ENCODE data around the gene DDX28. TPM values are rescaled to one million over a fixed set of nuclear protein-coding genes. Genes with fewer than 3 reads are reported as not detected.

The DDX28 gene
- total and polyA plus RNA-seq, 10 of the 15 experiments (the other 5 are each of a cell fraction or from before 2014, with no cell fraction given) = 3.6 to 40.4 (median 20.0) TPM

DNA sequence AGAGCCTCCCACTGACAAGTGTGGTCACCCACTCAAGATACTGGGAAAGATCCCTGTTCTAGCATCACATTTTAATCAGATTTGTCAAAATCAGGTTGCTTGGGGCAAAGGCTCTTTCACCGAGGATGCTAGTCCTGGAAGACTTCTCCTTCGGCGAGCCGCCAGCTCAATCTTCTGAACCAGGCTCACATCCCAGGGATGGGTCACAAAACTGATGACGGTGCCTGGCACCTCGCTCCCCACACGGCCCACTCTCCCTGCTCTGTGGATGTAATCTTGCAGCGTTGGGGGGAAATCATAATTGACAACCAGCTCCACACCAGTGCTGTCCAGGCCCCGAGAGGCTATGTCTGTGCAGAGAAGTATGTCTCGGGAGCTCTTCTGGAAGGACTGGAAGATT is 1.5 kb downstream of the DDX28 start:
- peak overlapping the region; percentile 32 for H3K9ac ChIP-seq (ENCODE audit: control insufficient read depth, insufficient read depth, low read length)

More for the DNA sequence above, 1.5 kb downstream of the DDX28 start:
- DNase-seq (ENCODE audit: low read depth, low spot score) (no peak), FAIRE-seq (no peak), ATAC-seq (no peak)
- no peaks in the 10 kb centered on the region for H3K27me3 ChIP-seq (replicated peaks in 1 of 2; ENCODE audit: control insufficient read depth in 2 of 2, insufficient read depth in 2 of 2, low read length in 1 of 2)
- peaks cover 11% of the 10 kb centered on the region for H3K4me1 ChIP-seq (ENCODE audit: control insufficient read depth, insufficient read depth, low read length)
- H3K27ac ChIP-seq (ENCODE audit: control insufficient read depth, insufficient read depth) = no peak overlapping the region
- no peaks in the 10 kb centered on the region for H3K9me3 ChIP-seq (replicated peaks; ENCODE audit: control insufficient read depth, insufficient read depth, low read length)
- H3K4me3 ChIP-seq = peak overlapping the region; percentile 99; the same call in 1 of the 2 replicates
- no TSS peak for BruUV-seq (replicated peaks)
- in situ Hi-C loops (cut with MboI) (no loop called here), intact Hi-C loops (cut with micrococcal nuclease; ENCODE audit: unreplicated experiment) (no loop called here)
- peaks cover 34% of the 10 kb centered on the region for H3K79me2 ChIP-seq (ENCODE audit: control insufficient read depth, insufficient read depth, low read length)
- H2AFZ ChIP-seq (ENCODE audit: control insufficient read depth, low read depth, low read length) = no peak overlapping the region
- TF ChIP-seq, protein P1, sequence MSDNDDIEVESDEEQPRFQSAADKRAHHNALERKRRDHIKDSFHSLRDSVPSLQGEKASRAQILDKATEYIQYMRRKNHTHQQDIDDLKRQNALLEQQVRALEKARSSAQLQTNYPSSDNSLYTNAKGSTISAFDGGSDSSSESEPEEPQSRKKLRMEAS (IDR thresholded peaks at IDR 0.05; ENCODE audit: low read depth, low read length) = no peak
- TF ChIP-seq NR2F1 (conservative IDR thresholded peaks at IDR 0.05) (no peak), RAD21 (IDR thresholded peaks at IDR 0.05; ENCODE audit: insufficient read depth, low read depth, low read length) (no peak), KDM1A (IDR thresholded peaks at IDR 0.05; ENCODE audit: borderline replicate concordance) (no peak), CEBPB (IDR thresholded peaks at IDR 0.05; ENCODE audit: borderline replicate concordance in 1 of 2, low read depth in 2 of 2, low read length in 2 of 2) (no peak), BMI1 (IDR thresholded peaks at IDR 0.05; ENCODE audit: borderline replicate concordance) (no peak), KAT2A (conservative IDR thresholded peaks at IDR 0.05; ENCODE audit: control insufficient read depth, low read depth, low read length) (no peak), IRF4 (IDR thresholded peaks at IDR 0.05; ENCODE audit: low read depth, low read length) (no peak), STAT3 (IDR thresholded peaks at IDR 0.05; ENCODE audit: low read depth, low read length) (no peak), PAX8 (IDR thresholded peaks at IDR 0.05) (no peak), YBX1 (IDR thresholded peaks at IDR 0.05) (no peak), ZBED1 (IDR thresholded peaks at IDR 0.05; ENCODE audit: borderline replicate concordance) (no peak), FOXK2 (IDR thresholded peaks at IDR 0.05) (no peak), DPF2 (IDR thresholded peaks at IDR 0.05) (no peak), GABPA (IDR thresholded peaks at IDR 0.05; ENCODE audit: low read depth) (no peak)
- TF ChIP-seq, protein P2, sequence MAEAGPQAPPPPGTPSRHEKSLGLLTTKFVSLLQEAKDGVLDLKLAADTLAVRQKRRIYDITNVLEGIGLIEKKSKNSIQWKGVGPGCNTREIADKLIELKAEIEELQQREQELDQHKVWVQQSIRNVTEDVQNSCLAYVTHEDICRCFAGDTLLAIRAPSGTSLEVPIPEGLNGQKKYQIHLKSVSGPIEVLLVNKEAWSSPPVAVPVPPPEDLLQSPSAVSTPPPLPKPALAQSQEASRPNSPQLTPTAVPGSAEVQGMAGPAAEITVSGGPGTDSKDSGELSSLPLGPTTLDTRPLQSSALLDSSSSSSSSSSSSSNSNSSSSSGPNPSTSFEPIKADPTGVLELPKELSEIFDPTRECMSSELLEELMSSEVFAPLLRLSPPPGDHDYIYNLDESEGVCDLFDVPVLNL (IDR thresholded peaks at IDR 0.05; ENCODE audit: low read depth, low read length) = no peak
- H3K36me3 ChIP-seq (ENCODE audit: control insufficient read depth in 2 of 2, insufficient read depth in 2 of 2, low read length in 1 of 2) = peaks cover 0 to 15% of the 10 kb centered on the region in 2 experiments; a peak in 2 of 4 replicates
- H3K4me2 ChIP-seq (ENCODE audit: control insufficient read depth, insufficient read depth) = peak overlapping the region; percentile 84
- ChIA-PET CTCF (interaction anchor here (0.9 to 1.9 kb wide), 5 partner anchors 23 to 84 kb away, joined by 3 to 9 read pairs (median 4); no protein-coding TSS in a partner anchor), RAD21 (ENCODE audit: unreplicated experiment) (interaction anchor here (1.7 to 2.7 kb wide), 3 partner anchors 19 to 86 kb away, joined by 3 to 10 read pairs (median 7); no protein-coding TSS in a partner anchor), SMC1A (ENCODE audit: uncharacterized antibody, unreplicated experiment) (interaction anchor here (0.7 to 1.1 kb wide), 3 partner anchors 14 to 129 kb away, joined by 3 read pairs; no protein-coding TSS in a partner anchor), POLR2A (interaction anchor here (0.6 to 1.4 kb wide), 4 partner anchors 10 to 223 kb away, joined by 4 to 10 read pairs (median 4); no protein-coding TSS in a partner anchor)
- 90% methylated on average over 10 of the region's 10 CpGs for WGBS (ENCODE audit: insufficient coverage, insufficient replicate concordance, low lambda C conversion rate, missing lambda C conversion rate)
- no peaks in the 10 kb centered on the region for H4K20me1 ChIP-seq (ENCODE audit: control insufficient read depth, insufficient read depth)

Measured in GM12878 (cell line).